Measurements from ENCODE around the gene TEAD3.
"Not testable (repeated sequence)": the region's sequence is repeated elsewhere in the genome, so short reads cannot be mapped to it uniquely, and the experiment has no call there.

Gene TEAD3

DNA sequence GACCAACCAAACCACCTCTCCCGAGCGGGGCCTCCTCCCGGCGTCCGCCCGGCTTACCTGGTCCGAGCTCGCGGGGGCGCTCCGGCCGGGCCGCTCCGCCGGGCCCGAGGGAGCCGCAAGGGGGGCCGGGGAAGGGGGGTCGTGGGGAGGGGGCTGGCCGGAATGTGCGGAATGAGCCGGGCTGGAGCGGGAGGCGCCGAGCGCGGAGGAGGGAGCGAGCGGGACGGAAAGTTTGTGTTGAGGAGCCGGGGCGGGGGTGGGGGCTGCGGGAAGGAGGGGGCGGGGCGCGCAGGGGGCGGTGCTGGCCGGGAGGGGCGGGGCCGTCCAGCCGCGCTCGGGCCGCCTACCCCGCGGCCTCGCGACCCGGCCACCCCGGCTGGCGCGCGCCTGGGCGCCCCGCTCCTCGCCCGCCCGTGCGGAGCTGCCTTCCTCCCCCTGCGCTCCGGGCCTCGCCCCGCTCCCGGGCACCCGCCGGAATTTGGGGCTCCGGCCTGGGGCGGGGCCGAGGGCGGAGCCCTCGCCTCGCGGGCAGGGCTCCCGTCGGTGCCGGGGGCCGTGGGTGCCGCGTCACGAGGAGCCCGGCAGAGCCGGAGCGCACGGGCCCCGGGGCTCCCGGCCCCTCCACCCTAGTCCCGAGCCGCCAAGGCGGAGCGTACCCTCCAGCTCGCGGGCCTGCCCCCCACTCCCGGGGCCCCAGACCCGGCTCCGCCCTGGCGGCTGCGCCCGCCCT lies at the start of gene TEAD3:
Gene TEAD3, minus strand, starts transcription at position 239 of the 730 bp plus-strand sequence.
- FAIRE-seq, result no peak

DNA sequence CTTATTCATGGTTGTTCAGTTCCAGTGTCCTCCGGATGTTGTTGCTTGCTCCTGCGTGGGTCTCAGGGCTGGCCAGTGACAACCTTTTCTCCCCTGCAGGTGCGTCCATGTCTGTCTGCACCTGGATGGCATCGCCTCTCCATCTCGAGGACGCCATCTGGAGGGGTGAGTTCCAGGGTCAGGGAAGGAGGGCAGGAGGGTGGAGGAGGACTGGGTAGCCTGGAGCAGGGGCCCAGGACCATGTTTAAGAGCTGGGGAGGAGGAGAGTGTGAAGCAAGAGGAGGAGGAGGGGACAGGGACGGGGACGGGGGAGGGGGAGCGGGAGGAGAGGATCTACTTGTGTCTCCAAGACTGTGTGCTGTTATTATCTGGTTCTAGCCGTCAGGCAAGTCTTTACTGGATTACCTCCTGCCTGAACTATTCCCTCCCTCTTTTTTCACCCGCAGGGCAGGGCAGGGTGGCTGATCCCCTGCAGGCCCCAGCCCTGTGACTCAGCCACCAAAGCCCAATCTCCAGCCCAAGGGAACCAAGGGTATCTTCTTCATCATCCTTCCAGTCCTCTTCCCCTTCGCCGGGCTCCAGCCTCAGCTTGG lies 48.0 kb upstream of the TEAD3 start:
- FAIRE-seq, result no peak

DNA sequence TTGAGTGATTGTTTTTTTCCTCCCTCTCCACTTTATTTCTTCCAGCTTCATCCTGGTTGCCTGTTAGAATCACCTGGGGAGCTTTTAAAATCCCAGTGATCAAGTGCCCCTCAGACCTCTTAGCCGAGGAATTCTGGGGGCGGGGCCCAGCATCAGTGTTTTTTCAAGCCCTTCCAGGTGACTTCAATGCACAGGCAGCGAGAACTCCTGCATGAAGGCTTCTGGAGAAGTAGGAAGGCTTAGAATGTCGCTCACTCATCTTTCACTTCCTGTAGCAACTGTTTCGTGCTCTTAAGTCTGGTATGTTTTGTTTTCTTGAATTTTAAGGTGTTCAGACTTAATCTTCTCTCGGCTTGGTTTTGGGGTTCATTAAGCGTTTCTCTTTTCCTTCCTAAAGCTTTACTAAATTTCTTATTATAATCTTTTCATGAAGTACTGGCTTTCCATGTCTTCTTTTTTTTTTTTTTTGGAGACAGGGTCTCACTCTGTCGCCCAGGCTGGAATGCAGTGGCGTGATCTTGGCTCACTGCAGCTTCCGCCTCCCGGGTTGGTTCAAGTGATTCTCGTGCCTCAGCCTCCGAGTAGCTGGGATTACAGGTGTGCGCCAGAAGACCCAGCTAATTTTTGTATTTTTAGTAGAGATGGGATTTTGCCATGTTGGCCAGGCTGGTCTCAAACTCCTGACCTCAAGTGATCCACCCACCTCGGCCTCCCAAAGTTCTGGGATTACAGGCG lies 46.7 kb upstream of the TEAD3 start:
- no peak for FAIRE-seq

DNA sequence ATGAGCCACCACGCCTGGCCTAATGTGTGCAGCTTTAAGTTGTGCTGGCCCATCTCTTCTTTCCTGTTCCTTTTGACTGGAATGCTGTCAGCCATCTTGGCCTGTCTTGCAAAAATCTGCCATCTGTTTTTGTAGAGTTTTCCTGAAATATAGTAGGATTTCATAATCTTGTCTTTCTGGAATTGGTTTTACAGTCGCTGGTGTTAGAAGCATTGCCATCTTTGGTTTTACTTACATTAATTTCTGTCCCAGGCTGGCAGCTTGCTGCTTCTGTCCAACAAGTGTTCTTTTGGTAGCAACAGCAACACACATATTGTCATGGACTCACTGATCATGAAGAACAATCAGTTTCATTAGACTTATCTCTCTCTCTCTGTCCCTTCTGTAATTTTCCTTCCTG lies 45.0 kb upstream of the TEAD3 start:
- no peak for FAIRE-seq

DNA sequence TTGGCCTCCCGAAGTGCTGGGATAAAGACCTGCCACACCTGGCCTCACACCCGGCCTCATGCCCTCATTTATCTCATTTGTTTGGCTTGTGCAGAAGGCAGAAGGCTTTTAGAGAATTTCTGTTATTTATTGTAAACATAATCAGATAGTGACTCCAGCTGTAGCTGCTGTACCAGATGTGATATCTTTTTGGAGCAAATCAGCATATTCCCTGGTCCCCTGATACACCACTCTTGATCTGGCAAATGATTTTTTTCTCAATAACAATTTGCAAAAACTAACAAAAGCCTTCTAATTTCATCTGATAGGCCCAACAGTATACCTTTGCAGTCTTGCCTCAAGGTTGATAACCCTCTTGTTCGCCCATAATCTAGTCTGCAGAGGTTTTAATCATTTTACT lies 42.3 kb upstream of the TEAD3 start:
- FAIRE-seq, result no peak

DNA sequence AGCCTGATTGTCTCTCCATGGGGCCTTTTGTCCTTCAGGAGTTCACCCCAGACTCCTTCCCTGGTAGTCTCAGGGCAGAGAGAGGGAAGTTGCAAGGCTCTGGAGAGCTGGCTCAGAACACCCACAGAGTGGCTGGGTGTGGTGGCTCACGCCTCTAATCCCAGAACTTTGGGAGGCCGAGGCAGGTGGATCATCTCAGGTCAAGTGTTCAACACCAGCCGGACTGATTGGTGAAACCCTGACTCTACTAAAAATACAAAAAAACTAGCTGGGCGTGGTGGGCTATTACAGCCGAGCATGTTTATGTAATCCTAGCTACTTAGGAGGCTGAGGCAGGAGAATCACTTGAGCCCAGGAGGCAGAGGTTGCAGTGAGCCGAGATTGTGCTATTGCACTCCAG lies 39.0 kb upstream of the TEAD3 start:
- FAIRE-seq, result not testable (repeated sequence)

DNA sequence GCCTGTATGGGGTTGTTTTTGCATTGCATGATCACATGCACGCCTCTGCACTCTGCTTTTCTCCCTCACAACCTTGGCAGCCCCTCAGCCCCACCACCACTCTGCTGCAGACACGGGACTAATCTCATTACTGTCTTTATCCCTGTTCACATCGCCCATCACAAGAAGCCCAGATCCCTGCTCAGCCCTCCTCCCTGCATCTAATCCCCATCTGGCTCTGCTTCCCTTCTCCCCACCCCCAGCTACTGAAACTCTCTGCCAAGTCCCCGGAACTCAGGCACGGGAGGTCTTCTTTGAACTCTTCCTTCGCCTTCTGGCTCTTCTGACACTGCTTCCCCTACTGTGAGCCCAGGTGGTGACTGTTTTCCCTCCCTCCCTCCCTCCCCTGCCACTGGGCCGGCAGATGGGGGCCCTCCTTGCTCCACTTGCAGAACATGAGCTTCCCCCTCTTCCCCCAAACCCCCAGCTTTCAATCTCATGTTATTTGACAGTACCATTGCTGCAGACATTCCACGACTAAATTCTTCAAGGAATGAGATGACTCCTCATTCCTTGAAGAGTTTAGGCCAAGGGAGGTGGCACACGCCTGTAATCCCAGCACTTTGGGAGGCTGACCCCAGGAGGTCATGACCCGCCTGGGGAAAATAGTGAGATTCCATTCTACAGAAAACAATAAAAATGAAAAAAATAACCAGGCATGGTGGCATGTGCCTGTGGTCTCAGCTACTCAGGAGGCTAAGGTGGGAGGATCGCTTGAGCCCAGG lies 37.7 kb upstream of the TEAD3 start:
- FAIRE-seq, result no peak

DNA sequence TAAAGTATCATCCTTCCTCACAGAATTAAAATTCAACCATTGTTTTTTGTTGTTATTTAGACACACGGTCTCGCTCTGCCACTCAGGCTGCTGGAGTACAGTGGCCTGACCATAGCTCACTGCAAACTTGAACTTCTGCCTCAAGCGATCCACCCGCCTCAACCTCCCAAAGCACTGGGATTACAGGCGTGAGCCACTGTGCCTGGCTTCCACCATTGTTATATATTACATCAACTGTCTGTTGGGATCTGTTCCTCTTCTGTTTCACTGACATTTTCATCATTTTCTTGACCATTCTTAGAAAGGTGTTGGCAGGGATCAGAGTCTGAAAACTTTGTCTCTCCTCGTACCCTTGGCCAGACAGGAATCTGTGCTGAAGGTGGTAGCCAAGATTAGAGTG lies 37.1 kb upstream of the TEAD3 start:
- FAIRE-seq, result no peak

DNA sequence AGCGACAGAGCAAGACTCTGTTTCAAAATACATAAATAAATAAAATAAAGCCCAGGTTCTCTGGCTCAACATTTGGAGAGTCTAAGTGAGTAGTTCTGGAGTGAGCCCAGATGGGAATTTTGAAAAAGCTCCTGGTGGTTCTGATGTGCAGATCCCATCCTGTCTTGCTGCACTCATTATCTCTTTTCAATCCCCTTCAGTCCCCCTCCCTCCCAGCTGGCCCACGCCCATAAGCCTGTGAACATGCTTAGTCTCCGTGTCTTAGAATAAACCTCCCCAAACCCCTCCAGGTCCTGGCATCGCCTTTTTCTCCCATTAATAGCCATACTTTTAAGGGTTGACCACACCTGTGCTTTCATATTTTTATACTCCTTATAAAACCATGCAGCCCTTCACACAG lies 35.2 kb upstream of the TEAD3 start:
- FAIRE-seq, result no peak

DNA sequence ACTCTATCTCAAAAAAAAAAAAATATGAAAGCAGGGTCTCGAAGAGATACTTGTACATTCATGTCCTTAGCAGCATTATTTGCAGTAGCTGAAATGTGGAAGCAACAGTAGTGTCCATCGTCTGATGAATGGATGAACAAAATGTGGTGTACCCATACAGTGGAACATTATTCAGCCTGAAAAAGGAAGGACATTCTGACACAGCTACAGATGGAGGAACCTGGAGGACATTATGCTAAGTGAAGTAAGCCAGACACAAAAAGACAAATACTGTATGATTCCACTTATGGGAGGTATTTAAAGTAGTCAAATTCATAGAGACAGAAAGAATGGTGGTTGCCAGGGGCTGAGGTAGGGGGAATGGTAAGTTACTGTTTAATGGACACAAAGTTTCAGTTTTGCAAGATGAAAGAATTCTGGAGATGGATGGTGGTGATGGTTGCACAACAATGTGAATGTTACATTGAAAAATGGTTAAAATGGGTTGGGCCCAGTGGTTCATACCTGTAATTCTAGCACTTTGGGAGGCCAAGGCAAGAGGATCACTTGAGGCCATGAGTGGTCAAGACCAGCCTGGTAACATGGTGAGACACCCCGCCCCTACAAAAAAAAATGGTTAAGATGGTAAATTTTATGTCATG lies 27.6 kb upstream of the TEAD3 start:
- FAIRE-seq, result no peak

DNA sequence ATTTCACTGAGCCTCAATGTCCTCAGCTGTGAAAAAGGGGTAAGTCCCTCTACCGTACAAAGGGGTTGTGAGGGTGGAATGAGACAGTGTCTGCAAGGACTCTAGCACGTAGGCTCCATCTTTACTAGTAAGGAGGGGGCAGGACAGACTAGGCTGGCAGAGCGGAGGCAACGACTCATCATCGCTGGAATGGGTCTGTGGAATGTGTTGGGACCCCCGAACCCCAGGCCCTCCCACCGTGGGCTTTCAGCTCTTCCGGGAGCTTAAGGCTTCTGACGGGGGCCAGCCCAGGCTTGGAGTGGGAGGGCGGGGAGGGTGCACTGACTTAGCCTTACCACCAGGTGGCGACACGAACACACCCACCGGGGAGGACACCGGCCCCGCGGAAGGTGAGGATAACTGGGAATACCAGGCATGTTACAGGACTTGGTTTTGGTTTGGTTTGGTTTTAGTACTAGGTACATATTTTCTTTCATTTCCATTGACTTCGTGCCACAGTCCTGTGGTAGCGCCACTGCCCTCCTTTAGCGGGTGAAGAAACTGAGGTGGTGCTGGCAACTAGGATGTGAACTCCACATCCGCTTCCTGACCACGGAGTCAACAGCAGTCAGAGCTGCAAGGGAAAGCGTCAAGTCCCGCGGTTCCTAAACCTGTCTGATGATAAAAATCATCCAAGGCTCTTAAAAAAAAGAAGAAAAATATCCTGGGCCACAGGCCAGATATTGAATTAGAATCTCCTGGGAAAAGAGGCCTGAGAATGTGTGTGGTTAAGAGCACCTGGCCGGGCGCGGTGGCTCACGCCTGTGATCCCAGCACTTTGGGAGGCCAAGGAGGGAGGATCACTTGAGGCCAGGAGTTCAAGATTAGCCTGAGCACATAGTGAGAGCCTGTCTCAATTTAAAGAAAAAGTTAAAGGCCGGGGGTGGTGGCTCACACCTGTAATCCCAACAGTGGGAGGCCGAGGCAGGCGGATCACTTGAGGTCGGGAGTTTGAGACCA lies 26.1 kb upstream of the TEAD3 start:
- no peak for FAIRE-seq

DNA sequence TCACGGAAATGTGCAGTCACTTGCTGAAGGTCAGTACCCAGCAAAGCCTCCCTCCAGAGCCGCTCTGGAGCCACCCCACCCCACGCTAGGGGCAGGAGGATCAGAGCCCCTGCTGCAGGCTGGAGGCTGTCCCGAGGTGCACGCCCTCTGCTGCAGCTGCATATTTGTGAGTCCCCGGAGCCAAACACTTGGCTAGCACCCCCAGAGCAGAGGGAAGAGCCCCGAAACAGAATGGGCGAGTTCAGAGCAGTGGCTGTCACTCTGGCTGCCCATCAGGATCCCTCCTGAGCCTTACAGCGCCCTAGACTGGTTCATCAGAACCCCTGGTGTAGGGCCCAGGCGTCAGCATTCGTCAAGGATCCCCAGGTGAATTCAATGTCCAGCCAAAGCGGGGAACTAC lies 25.3 kb upstream of the TEAD3 start:
- no peak for FAIRE-seq

DNA sequence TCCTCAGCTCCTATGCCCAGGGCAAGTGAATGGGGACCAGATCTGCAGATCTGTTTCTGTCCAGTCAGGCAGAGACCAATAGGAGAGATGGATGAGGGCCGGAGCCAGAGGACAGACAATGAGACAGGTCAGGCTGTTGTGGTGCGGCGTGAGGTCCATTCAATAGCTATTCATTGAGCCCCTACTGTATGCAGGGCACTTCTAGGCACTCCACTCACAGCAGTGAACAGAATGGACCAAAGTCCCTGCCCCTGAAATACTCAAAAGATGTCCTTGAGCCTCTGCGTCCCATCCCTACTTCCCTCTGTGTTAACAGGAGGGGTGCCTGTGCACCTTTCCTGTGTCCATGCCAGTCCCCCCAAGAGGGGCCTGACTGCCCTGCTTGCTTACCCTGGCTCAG lies 24.4 kb upstream of the TEAD3 start:
- FAIRE-seq, result no peak

DNA sequence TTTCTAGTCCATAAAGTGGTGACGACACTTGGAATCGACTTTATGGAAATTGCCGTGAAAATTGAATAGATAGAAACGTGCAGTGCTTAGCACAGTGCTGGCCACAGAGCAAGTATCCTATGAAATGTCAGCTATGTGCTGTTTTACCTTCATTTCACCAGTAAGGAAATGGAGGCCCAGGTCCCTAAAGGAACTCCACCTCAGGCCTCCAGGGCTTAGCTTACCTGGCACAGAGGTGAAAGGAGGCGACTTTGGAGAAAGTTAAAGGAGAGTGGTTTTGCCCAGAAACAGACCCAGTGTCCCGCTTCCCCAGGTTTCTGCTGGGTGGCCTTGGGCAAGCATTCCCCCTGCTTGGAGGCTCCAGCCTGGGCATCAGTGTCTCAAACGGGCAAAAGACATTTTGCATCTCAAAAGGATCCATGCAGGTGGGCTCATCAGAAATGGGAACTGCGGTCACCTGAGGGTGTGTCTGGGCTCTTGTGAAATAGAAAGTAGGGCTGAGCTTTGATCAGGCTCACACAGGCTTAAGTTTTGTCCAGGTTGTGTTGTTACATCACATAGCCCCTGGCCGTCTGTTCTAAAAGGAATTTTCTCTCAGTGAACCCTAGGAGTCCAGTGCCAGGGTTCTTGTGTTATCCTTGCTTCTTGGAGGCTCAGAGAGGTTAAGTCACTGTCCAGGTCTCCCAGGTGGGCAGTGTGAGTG lies 22.6 kb upstream of the TEAD3 start:
- no peak for FAIRE-seq

DNA sequence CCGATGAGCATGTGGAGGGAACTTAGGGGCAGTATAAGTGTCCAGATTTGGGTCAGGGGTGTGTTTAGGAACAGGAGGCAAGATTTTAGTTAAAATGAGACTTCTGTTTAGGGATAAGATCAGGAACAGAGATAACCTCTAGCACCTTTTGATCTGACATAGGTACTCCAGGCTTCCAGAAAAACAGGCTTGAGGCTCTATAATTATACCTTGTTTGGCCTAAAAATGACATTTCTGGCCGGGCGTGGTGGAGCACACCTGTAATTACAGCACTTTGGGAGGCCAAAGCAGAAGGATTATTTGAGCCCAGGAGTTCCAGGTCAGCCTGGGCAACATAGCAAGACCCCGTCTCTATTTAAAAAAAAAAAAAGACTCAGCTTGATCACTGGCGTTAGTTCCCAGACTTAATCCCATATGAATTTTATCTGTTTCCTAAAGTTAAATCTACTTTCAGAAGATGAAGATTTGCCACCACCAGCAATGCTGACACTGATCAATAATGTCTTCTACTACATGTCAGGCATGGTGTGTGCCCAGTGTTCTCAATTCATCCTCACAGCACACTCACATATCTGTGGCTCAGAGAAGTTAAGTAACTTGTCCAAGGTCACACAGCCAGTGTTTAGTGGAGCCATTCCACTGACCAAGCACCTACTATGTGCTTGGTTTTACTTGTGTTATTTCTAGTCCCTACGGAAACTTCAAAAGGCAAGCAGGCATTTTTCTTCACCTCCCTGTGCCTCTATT lies 21.9 kb upstream of the TEAD3 start:
- no peak for FAIRE-seq

DNA sequence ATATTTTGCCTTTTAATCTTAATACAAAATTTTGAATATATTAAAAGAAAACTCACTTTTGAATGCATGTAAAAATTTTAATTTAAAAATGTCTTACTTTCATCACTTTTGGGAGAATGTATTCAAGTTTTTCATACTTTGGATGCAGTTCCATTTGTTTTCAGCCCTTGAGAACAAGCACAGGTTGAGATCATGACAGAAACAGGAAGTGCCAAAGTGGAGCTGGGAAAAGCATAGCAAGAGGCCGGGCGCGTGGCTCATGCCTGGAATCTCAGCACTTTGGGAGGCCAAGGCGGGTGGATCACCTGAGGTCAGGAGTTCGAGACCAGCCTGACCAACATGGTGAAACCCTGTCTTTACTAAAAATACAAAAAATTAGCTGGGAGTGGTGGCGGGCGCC lies 21.1 kb upstream of the TEAD3 start:
- peak; percentile 42 for FAIRE-seq

DNA sequence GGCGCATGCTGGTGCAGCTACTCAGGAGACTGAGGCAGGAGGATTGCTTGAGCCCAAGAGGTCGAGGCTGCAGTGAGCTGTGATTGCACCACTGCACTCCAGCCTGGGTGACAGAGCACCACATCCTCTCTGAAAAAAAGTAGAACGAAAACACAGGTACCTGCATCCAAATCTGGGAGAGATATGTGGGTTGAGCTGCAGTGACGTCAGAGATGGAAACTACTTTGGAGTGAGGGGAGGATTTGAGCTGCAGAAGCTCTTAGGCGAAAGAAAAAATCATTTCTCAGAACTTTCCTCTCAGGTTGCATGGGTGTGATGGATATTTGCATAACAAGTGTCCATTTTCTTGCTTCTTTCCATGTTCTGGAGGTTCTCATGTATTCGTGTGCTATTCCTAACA lies 19.8 kb upstream of the TEAD3 start:
- FAIRE-seq, result no peak

DNA sequence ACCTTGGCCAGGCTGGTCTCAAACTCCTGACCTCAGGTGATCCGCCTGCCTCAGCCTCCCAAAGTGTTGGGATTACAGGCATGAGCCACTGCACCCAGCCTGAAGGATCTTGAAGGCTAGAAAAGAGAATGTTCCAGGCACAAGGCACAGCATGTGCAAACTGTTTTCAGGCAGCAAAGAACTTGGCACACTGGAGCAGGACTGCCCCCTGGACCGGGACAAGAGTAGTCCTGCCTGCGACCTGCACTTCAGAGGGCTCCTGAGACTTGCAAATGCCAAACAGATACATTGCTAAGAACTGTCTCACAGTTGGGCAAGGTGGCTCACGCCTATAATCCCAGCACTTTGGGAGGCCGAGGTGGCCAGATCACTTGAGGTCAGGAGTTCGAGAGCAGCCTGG lies 19.1 kb upstream of the TEAD3 start:
- not testable (repeated sequence) for FAIRE-seq

DNA sequence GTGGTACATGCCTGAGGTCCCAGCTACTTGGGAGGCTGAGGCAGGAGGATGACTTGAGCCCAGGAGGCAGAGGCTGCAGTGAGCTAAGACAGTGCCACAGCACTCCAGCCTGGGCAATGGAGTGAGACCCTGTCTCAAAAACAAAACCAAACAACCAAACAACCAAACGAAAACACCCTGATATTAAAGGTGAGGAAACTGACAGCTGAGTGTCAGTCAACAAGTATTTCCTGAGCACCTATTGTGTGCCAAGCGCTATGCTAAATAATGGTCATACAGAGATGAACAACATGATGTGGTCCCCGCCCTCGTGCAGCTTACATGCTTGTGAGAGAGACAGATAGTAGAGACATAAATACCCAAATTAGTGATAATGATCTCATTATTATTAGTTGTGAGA lies 17.7 kb upstream of the TEAD3 start:
- no peak for FAIRE-seq

DNA sequence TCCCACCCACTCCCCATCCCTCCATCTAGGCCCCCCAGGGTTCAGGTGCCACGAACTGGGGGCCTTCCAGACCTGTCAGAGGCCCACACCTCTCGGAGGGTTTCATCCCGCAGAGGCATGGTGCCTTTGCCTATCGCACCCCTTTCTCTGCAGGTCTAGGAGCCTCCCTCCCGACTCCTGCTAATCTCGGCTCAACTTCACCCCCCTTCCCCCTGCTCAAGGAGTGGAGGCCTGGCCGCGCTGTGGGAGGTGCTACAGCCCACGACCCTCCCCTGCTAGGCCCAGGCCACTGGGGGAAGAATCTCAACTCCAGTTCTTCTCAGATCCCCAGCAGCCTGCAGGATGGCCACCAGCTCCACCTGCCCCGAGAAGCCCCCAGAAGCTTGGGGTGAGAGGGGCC lies 15.9 kb upstream of the TEAD3 start, which contains the start of gene TULP1:
Gene TULP1, minus strand, starts transcription at position 157 of the 400 bp plus-strand sequence. Its CDS starts 38 bp downstream, at position 119.
- FAIRE-seq, result no peak

All from G401.6 (cell line).